HUES48 (cell line): ENCODE results near the gene PAX8.

Source experiments
- H3K27ac ChIP-seq: one replicate; pipeline ENCODE4 v1.7.0; 2013; ENCODE audit warnings: low read depth, low read length, inconsistent platforms
- H3K27me3 ChIP-seq: 2 replicates; pipeline ENCODE4 v1.6.1; 2013; ENCODE audit warnings: mild to moderate bottlenecking, low read length; ENCODE audit not compliant: control insufficient read depth, insufficient read depth
- H3K36me3 ChIP-seq: 2 replicates; pipeline ENCODE4 v1.6.1; 2013; ENCODE audit warnings: low read length; ENCODE audit not compliant: control insufficient read depth, insufficient read depth
- H3K4me1 ChIP-seq: 2 replicates; pipeline ENCODE4 v1.6.1; 2013; ENCODE audit warnings: mild to moderate bottlenecking, low read length; ENCODE audit not compliant: control insufficient read depth, insufficient read depth
- H3K4me3 ChIP-seq: 2 replicates; pipeline ENCODE4 v1.5.1; 2013; ENCODE audit warnings: mild to moderate bottlenecking, low read depth, low read length
- H3K9ac ChIP-seq: 2 replicates; pipeline ENCODE4 v1.6.1; 2013; ENCODE audit warnings: mild to moderate bottlenecking, low read depth, low read length, moderate library complexity
- H3K9me3 ChIP-seq: 2 replicates; pipeline ENCODE4 v1.6.1; 2013; ENCODE audit warnings: low read length; ENCODE audit not compliant: control insufficient read depth, insufficient read depth

Gene PAX8

DNA sequence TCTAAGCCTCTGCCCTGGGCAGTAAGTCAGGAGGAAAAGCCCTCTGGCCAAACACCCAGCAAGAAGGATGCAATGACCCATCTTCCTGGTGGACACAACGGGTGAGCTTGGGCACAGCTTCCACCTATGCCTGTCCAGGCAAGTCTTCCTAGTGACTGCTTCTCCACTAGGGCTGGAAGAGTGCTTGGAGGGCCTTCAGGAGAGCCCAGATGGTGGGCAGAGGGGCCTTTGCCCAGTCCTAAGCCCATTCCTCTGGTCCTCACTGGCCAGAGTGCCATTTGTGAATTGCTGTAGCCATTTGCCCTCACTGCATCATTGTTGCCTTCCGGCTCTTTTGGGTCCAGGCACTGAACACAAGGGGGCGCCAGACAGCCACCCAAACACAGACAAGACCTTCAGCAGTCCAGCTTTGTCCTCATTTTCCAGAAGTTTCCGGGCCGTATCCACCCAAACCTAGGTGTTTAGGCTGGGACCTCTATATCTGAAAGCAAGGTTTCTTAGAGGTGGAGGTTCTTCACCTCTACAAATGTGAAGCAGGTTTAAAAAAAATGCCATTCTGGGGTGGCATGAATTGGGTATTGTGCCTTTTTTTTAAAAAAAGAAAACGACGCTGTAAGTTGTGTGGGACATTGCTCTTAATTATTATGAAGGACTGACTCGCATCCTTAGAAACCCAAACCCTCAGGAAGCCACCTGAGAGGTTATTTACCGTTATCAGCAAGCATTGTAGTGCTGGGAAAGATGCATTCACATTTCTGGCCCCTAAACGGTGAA is 29.5 kb downstream of the PAX8 start:
- no peak overlapping the region for H3K27ac ChIP-seq
- H3K9me3 ChIP-seq, result no peaks in the 10 kb centered on the region
- H3K9ac ChIP-seq, result no peak overlapping the region
- H3K4me3 ChIP-seq, result no peak overlapping the region
- no peaks in the 10 kb centered on the region for H3K36me3 ChIP-seq
- no peaks in the 10 kb centered on the region for H3K4me1 ChIP-seq
- no peaks in the 10 kb centered on the region for H3K27me3 ChIP-seq

GRCh38 chr2:113246606-113247005 is 32.1 kb downstream of the PAX8 start:
- Histone ChIP-seq H3K9ac (no peak overlapping the region), H3K27me3 (no peaks in the 10 kb centered on the region), H3K4me3 (no peak overlapping the region), H3K9me3 (no peaks in the 10 kb centered on the region), H3K27ac (no peak overlapping the region), H3K36me3 (no peaks in the 10 kb centered on the region), H3K4me1 (no peaks in the 10 kb centered on the region)

- Histone ChIP-seq H3K9me3 (no peaks in the 10 kb centered on the region), H3K27ac (no peak overlapping the region), H3K27me3 (no peaks in the 10 kb centered on the region), H3K4me1 (no peaks in the 10 kb centered on the region), H3K9ac (no peak overlapping the region), H3K36me3 (no peaks in the 10 kb centered on the region), H3K4me3 (no peak overlapping the region)
Measured at GRCh38 chr2:113245276-113245711, 33.4 kb downstream of the PAX8 start.

GRCh38 chr2:113242327-113242726 is 36.4 kb downstream of the PAX8 start:
- H3K27ac ChIP-seq, result no peak overlapping the region
- H3K4me3 ChIP-seq, result no peak overlapping the region
- H3K9me3 ChIP-seq, result no peaks in the 10 kb centered on the region
- H3K9ac ChIP-seq, result no peak overlapping the region
- no peaks in the 10 kb centered on the region for H3K27me3 ChIP-seq
- no peaks in the 10 kb centered on the region for H3K4me1 ChIP-seq
- no peaks in the 10 kb centered on the region for H3K36me3 ChIP-seq

- Histone ChIP-seq H3K9me3 (no peaks in the 10 kb centered on the region), H3K27ac (no peak overlapping the region), H3K4me1 (no peaks in the 10 kb centered on the region), H3K27me3 (no peaks in the 10 kb centered on the region), H3K36me3 (no peaks in the 10 kb centered on the region), H3K9ac (no peak overlapping the region), H3K4me3 (no peak overlapping the region)
Measured at GRCh38 chr2:113240915-113241911, 37.5 kb downstream of the PAX8 start.

DNA sequence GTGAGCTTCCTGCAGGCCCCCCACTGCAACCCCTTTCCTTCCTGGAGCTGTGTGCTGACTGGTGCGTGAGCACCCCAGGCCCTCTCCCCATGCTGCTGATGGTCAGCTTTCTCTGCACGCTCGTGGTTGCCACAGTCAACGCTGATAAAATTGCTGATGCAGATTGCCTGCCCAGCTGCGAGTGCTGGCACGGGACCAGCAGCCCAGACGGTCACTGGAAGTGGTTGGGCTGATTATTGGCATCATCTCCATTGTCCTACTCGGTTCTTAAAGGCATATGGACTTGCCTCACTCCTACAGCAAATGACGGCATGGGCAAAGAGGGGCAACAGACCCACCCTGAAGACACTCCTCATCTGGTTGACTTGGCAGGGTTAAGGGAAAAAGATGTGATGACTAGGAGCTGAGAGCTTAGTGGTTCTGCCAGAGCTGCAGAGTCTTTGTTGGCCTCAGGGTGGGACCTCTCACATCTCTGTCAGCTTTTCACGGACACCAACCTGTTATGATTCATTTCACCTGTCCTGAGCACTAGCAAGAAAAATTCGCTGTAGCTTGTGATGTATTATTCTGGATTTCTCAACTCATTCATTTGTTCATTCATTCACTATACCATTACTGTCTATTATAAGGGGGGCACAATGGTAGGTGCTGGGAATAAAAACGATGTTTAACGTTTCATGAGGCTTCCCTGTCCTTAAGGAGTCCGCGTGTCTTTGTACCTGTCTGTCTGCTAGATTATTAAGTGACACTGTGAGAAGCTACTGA is 38.4 kb downstream of the PAX8 start:
- H3K9me3 ChIP-seq, result no peaks in the 10 kb centered on the region
- no peak overlapping the region for H3K4me3 ChIP-seq
- H3K27me3 ChIP-seq, result no peaks in the 10 kb centered on the region
- H3K9ac ChIP-seq, result no peak overlapping the region
- no peaks in the 10 kb centered on the region for H3K4me1 ChIP-seq
- H3K27ac ChIP-seq, result no peak overlapping the region
- no peaks in the 10 kb centered on the region for H3K36me3 ChIP-seq

DNA sequence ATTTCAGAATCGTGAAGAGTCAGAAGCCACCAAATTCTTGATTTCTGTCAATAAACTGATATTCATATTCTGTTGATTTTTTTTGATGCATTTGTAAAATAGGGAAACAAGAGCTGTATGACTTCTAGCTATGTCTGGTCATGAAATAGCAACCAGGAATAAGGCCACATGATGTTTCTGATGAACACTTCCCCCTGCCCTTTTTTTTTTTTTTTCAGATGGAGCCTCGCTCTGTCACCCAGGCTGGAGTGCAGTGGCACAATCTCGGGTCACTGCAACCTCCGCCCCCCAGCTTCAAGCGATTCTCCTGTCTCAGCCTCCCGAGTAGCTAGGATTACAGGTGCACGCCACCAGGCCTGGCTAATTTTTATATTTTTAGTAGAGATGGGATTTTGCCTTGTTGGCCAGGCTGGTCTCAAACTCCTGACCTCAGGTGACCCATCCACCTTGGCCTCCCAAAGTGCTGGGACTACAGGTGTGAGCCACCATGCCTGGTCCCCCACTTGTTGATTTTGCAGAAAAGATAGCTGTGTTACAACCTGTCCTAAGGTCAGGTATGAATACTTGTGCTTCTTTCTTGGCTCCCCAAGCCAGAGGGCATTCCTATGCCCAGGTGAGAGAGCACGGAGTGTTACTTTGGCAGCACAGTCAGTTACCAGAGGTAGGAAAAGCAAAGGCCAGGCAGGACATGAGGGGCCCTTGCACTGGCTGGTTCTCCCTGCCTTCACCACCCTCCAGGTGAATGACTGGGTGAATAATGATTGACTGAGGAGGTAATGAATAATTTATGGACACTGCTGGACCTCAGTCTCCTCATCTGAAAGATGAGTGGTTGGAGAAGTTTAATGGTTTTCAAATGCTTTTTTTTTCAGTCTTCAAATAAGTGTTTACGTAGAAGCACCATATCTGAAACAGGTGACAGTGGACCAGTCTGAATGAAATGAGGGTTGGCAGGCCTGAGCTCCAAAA is 39.6 kb downstream of the PAX8 start:
- Histone ChIP-seq H3K4me3 (no peak overlapping the region), H3K9me3 (no peaks in the 10 kb centered on the region), H3K27ac (no peak overlapping the region), H3K4me1 (no peaks in the 10 kb centered on the region), H3K9ac (no peak overlapping the region), H3K27me3 (no peaks in the 10 kb centered on the region), H3K36me3 (no peaks in the 10 kb centered on the region)

GRCh38 chr2:113237604-113238160 is 41.0 kb downstream of the PAX8 start:
- no peaks in the 10 kb centered on the region for H3K9me3 ChIP-seq
- no peak overlapping the region for H3K9ac ChIP-seq
- no peaks in the 10 kb centered on the region for H3K4me1 ChIP-seq
- no peaks in the 10 kb centered on the region for H3K36me3 ChIP-seq
- no peak overlapping the region for H3K4me3 ChIP-seq
- H3K27me3 ChIP-seq, result no peaks in the 10 kb centered on the region
- H3K27ac ChIP-seq, result no peak overlapping the region

DNA sequence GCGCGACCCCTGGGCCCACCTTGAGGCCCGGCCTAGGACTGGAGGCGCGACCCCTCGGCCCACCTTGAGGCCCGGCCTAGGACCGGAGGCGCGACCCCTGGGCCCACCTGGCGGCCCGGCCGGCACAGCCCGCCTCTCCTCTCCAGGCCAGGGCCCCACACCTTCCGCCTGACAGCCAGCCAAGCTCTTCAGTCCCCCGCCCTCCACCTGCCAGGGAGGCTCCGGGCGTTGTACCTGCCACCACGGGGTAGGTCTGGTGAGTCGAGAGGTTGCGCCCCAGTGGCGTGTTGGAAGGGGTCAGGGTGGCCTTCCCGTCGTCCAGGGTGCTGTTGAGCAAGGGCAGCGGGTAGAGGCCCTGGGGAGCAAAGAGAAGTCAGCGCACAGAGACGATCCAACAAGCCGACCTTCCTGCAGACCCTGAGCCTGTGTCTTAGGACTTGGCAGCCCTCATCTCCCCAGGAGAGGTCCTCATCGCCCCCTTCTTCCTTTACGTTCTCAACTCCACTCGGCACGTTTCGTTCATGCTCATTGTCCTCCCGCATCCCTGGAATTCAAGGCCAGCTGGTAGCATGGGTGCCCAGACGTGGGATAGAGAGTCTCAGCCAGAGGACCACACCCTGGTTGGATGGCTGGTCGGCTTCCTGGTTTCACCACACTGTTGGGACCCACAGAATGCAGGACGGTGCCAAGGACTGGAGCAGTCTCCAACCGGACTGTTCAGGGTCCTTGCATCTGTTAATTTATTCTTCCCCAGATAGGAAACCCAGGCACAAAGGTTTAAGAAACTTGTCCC is 42.2 kb downstream of the PAX8 start:
- H3K9ac ChIP-seq, result no peak overlapping the region
- no peaks in the 10 kb centered on the region for H3K9me3 ChIP-seq
- no peak overlapping the region for H3K27ac ChIP-seq
- H3K4me3 ChIP-seq, result no peak overlapping the region
- no peaks in the 10 kb centered on the region for H3K27me3 ChIP-seq
- no peaks in the 10 kb centered on the region for H3K36me3 ChIP-seq
- no peaks in the 10 kb centered on the region for H3K4me1 ChIP-seq
